Fibroblast of peridontal ligament (primary cell): ENCODE data around the gene RASGRF1.

Source experiments
- DNase-seq: peaks from one replicate; pipeline ENCODE4 v3.0.0-alpha.2; 2010; ENCODE audit errors: extremely low read depth

RASGRF1 gene

DNA sequence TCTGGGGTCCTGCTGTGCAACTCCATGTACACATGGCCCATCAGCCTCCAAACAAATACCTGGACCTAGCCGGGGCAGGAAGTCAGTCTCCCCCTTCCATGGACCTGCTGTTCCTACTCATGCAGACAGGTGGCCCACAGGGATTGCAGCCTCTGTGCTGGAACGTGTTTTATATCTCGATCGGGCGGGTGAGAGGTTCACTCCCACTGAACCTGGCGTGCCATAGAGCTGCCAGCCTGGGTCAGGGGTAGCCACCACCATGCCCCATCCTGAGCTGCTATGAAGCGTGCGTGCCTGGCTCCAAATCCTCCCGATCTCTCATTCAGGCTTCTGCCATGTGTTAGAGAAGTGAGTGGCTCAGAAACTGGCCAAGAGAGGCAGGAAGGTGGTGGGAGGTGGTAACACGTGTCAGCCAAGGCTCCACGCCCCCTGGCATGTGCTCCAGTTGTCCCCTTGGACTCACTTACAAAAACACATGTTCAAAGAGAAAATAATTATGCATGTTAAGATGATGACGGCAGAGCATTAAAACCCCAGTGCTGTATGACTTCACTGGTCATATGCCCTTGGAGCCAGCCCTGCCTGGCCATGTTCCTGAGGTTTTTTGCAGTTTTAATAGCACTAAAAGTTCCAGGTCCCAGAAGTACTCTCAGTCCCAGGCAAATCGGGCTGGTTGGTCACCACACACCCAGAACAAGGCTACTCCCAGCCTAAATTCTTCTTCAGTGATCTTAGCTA is 176.4 kb downstream of the RASGRF1 start:
- DNase-seq = peak; percentile 58

DNA sequence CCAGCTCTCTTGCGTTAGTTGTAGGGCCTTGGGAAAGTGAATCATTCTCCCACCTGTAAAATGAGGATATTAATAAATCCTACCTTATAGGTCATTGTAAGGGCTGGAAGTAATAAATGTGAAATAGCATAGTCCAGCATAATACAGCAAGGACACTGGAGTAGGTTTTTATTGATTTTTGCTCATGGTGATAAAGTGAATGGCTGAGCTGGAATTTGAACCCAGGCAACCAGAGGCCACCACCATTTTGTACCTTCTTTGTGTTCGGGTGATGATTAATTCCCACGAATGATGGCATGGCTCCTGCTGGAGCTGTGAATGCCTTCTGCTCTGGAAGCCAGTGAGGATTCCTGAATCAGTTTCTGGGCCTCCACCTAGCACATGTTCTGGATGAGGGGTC is 177.6 kb downstream of the RASGRF1 start:
- DNase-seq = no peak

DNA sequence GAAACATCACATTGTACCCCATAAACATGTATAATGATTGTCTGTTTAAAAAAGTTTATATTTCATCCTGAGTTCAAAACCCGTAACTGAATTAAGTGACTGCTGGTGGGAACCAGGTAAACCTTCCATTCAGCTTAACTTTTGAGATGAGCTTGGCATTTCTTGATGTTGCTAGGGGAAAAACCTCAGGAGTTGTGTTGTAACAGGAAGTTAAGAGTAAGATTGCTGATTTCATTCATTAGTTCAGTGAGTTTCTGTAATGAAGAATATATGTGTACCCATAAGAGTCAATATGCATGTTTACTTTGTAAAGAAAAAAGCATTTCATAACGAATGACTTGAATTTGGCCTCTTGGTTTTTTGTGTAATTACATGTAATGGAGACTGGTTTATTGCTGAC is 178.3 kb downstream of the RASGRF1 start:
- no peak for DNase-seq

DNA sequence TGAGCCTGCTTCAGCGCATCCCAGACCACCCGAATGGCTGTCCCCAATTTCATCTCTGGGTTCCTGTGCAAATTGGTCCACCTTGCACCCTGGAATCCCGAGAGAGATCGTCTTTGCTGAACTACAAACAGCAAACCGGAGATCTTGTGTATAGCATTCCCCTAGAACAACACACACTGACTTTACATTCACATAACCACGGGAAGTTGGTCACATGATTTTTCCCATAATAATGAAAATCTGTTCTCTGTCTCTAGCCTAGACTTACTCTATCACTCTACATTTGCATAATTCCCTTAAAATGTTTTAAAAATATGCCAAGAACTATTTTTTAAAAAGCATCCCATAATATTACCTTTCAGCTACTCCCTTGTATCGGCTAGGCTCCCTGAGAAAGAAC is 180.3 kb downstream of the RASGRF1 start:
- no peak for DNase-seq
